Calu3 (cell line): ENCODE measurements around the gene CNGB1. TPM values are rescaled to one million over a fixed set of nuclear protein-coding genes. Genes with fewer than 3 reads are reported as not detected.
"Not testable (repeated sequence)": the region's sequence is repeated elsewhere in the genome, so short reads cannot be mapped to it uniquely, and the experiment has no call there.

Experiments
- BruUV-seq: library from RNA; stranded (reverse); fragments of 400-500 nt; replicated peaks from 2 replicates; lab custom pipeline; 2021; lab: Mats Ljungman, UMichigan
- CTCF ChIA-PET: fragments of 300-600 bp; sonication (Branson Sonifier 250); formaldehyde crosslinking; loops from one replicate; lab custom pipeline; 2022; ENCODE audit warnings: antibody characterized with exemption; lab: Charles Lee
- DNase-seq: peaks from one replicate; pipeline ENCODE4 v3.0.0; 2022
- H3K27ac Mint-ChIP-seq: one replicate; pipeline ENCODE4 v1.8.0; 2022; ENCODE audit warnings: mixed read lengths; ENCODE audit not compliant: unreplicated experiment
- H3K27me3 Mint-ChIP-seq: one replicate; pipeline ENCODE4 v1.8.0; 2022; ENCODE audit warnings: mixed read lengths; ENCODE audit not compliant: unreplicated experiment
- H3K36me3 Mint-ChIP-seq: one replicate; pipeline ENCODE4 v1.8.0; 2022; ENCODE audit warnings: mild to moderate bottlenecking, moderate library complexity, mixed read lengths; ENCODE audit not compliant: insufficient read depth, unreplicated experiment
- H3K4me1 Mint-ChIP-seq: one replicate; pipeline ENCODE4 v1.8.0; 2022; ENCODE audit warnings: mild to moderate bottlenecking, low read depth, mixed read lengths; ENCODE audit not compliant: unreplicated experiment
- H3K4me3 Mint-ChIP-seq: one replicate; pipeline ENCODE4 v1.8.0; 2022; ENCODE audit warnings: mild to moderate bottlenecking, low read depth, moderate library complexity, mixed read lengths; ENCODE audit not compliant: unreplicated experiment
- H3K9me3 Mint-ChIP-seq: one replicate; pipeline ENCODE4 v1.8.0; 2022; ENCODE audit warnings: low read depth, mixed read lengths; ENCODE audit not compliant: unreplicated experiment
- intact Hi-C: fragments of 100-400 bp; cut with micrococcal nuclease; formaldehyde crosslinking; loops from one replicate; pipeline ENCODE4 v1.10.0; 2022; ENCODE audit not compliant: unreplicated experiment
- total RNA-seq: library from RNA; stranded (reverse); gene quantifications from 2 replicates; pipeline ENCODE4 v1.2.3, GENCODE V29; 2022
- TF ChIP-seq, protein P1 (sequence below): fragments of 200-600 bp; IDR thresholded peaks from one replicate; pipeline ENCODE4 v1.8.0; 2022; ENCODE audit warnings: antibody characterized with exemption; ENCODE audit not compliant: unreplicated experiment

CNGB1 gene
- total RNA-seq, 1 experiment from 2014 or later = 0.19 TPM

DNA sequence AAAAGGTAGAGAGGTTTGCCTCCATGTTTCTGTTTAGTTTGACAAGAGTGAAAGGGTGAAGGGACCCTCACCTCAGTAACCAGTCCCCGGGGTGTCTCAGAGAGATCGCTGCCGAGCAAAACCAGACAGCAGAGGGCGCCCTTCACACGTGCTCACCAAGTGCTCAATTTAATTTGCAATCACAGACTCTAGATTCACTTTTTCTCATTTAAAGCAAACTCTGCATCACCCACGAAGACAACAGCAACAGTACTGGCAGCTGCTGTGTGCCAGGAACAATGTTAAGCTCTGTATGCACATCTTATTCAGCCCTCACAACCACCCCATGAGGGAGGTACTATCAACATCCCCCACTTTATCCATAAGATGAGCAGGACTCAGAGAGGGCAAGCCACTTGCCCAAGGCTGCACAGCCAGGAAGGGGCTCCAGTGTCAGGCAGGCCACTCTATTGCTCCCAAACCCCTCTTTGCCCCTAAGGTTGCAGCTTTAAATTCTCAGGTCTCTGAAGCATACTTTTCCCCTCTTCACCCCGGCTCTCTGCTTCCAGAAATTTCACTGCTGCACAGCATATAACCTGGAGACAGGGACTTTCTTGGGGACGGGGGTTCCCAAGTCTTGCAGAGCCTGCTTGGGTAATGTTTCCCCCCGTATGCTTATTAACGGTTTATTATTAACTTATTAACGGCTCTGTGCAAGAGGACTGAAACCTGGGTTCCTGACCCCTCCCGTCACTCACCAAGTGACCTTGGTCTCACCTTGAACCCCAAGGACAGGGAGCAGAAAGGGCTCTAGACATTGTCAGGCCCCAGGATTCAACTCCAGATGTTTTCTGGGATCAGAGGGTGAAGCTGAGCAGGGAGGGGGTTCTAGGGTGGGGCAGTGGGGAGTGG is 70.9 kb downstream of the CNGB1 start:
- Mint-ChIP-seq H3K4me1 (peaks cover 26% of the 10 kb centered on the region), H3K9me3 (no peaks in the 10 kb centered on the region), H3K27me3 (peaks cover 23% of the 10 kb centered on the region), H3K36me3 (no peaks in the 10 kb centered on the region), H3K27ac (no peak overlapping the region), H3K4me3 (no peak overlapping the region)
- intact Hi-C loops = loop anchor here (1.0 to 10.0 kb wide), 2 partner anchors 99 to 145 kb away; no protein-coding TSS in a partner anchor
- DNase-seq = peak; percentile 86
- TF ChIP-seq, protein P1, sequence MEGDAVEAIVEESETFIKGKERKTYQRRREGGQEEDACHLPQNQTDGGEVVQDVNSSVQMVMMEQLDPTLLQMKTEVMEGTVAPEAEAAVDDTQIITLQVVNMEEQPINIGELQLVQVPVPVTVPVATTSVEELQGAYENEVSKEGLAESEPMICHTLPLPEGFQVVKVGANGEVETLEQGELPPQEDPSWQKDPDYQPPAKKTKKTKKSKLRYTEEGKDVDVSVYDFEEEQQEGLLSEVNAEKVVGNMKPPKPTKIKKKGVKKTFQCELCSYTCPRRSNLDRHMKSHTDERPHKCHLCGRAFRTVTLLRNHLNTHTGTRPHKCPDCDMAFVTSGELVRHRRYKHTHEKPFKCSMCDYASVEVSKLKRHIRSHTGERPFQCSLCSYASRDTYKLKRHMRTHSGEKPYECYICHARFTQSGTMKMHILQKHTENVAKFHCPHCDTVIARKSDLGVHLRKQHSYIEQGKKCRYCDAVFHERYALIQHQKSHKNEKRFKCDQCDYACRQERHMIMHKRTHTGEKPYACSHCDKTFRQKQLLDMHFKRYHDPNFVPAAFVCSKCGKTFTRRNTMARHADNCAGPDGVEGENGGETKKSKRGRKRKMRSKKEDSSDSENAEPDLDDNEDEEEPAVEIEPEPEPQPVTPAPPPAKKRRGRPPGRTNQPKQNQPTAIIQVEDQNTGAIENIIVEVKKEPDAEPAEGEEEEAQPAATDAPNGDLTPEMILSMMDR = peak; percentile 85
- BruUV-seq = no TSS peak
- CTCF ChIA-PET = interaction anchor here (1.7 to 1.9 kb wide), 2 partner anchors 37 to 100 kb away, joined by 5 to 7 read pairs; partner anchors contain the start of gene ZNF319

DNA sequence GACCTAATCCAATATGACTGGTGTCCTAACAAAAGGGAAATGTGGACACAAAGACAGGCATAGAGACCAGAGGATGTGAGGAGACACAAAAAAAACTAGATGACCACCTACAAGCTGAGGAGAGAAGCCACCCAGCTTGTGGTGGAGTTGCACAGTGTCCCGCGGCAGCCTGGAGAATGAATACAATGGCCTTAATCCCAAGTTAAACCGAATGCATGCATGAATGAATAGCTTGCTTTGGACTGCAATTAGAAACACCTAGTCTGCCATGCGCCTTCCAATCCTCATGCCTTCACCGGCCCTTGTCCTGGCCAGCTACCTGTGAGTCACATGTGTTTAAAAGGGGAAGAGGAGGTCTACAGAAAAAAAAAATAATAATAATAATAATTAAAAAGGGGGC is 72.0 kb downstream of the CNGB1 start:
- peaks cover 12% of the 10 kb centered on the region for H3K27me3 Mint-ChIP-seq
- H3K4me1 Mint-ChIP-seq = peaks cover 37% of the 10 kb centered on the region
- TF ChIP-seq, protein P1 = no peak
- H3K4me3 Mint-ChIP-seq = no peak overlapping the region
- no peak for DNase-seq
- CTCF ChIA-PET = interaction anchor here (0.6 to 1.9 kb wide), 5 partner anchors 33 to 126 kb away, joined by 3 to 8 read pairs (median 5); partner anchors contain the start of gene ZNF319
- no peak overlapping the region for H3K27ac Mint-ChIP-seq
- H3K36me3 Mint-ChIP-seq = peaks cover 10% of the 10 kb centered on the region
- no TSS peak for BruUV-seq
- intact Hi-C loops = loop anchor here (1.0 to 10.0 kb wide), 2 partner anchors 100 to 144 kb away; no protein-coding TSS in a partner anchor
- H3K9me3 Mint-ChIP-seq = peaks cover 2% of the 10 kb centered on the region

DNA sequence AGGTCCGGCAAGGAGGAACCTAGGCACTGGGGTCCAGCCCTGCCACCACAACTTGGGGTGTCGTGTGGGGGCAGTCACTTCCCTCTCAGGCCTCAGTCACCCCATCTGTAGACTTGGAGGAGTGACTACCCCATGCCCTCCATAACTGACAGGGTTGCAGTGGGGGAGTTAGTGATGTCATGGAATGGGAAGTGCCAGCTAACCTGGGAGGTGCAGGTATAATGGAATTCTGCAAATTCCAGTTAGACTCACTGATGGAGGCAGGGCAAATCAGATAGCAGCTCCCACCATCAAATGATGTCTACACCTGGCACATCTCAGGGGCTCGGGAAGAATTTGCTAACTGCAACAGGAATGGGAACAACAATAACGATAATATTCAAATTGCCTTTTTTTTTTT is 72.9 kb downstream of the CNGB1 start:
- intact Hi-C loops = loop anchor here (10.0 kb wide), 1 partner anchor 143 kb away; no protein-coding TSS in a partner anchor
- TF ChIP-seq, protein P1 = no peak
- H3K27ac Mint-ChIP-seq = no peak overlapping the region
- DNase-seq = no peak
- BruUV-seq = no TSS peak
- H3K9me3 Mint-ChIP-seq = peaks cover 3% of the 10 kb centered on the region
- peaks cover 15% of the 10 kb centered on the region for H3K36me3 Mint-ChIP-seq
- H3K4me3 Mint-ChIP-seq = no peak overlapping the region
- peaks cover 46% of the 10 kb centered on the region for H3K4me1 Mint-ChIP-seq
- CTCF ChIA-PET = interaction anchor here (0.7 to 1.7 kb wide), 2 partner anchors 35 to 274 kb away, joined by 3 to 5 read pairs; no protein-coding TSS in a partner anchor
- H3K27me3 Mint-ChIP-seq = peaks cover 2% of the 10 kb centered on the region

GRCh38 chr16:57897053-57897784 is 73.7 kb downstream of the CNGB1 start:
- peaks cover 54% of the 10 kb centered on the region for H3K4me1 Mint-ChIP-seq
- no peak overlapping the region for H3K27ac Mint-ChIP-seq
- H3K9me3 Mint-ChIP-seq = peaks cover 3% of the 10 kb centered on the region
- peaks cover 21% of the 10 kb centered on the region for H3K36me3 Mint-ChIP-seq
- TF ChIP-seq, protein P1 = no peak
- H3K27me3 Mint-ChIP-seq = no peaks in the 10 kb centered on the region
- intact Hi-C loops = loop anchor here (10.0 kb wide), 1 partner anchor 142 kb away; no protein-coding TSS in a partner anchor
- DNase-seq = no peak
- BruUV-seq = no TSS peak
- CTCF ChIA-PET = interaction anchor here (0.7 kb wide), 1 partner anchor 275 kb away, joined by 3 read pairs; no protein-coding TSS in a partner anchor
- no peak overlapping the region for H3K4me3 Mint-ChIP-seq

DNA sequence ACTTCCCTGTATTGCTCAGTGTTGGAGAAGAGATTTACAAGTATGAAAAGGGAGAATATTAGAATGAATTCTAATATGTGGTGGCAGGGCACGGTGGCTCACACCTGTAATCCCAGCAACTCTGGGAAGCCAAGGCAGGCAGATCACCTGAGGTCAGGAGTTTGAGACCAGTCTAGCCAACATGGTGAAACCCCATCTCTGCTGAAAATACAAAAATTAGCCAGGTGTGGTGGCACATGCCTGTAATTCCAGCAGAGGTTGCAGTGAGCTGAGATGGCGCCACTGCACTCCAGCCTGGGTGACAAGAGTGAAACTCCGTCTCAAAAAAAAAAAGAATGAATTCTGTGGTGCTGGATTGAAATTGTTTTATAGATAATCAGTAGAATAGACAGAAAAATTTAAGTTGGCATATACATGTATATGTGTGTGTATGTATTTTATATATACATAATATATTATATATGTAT is 75.8 kb downstream of the CNGB1 start:
- Mint-ChIP-seq H3K36me3 (peaks cover 21% of the 10 kb centered on the region), H3K27ac (peak overlapping the region; percentile 98), H3K4me1 (peaks cover 52% of the 10 kb centered on the region), H3K4me3 (peak overlapping the region; percentile 50)
- H3K27me3 Mint-ChIP-seq, BruUV-seq, H3K9me3 Mint-ChIP-seq, CTCF ChIA-PET, DNase-seq: not testable (repeated sequence)
- intact Hi-C loops = loop anchor here (10.0 kb wide), 1 partner anchor 140 kb away; no protein-coding TSS in a partner anchor
